Uterus (tissue), 2 donors: ENCODE measurements around the gene ARHGAP9.

Experiments used
- CTCF ChIP-seq, 4 experiments: fragments of 200-600 bp in 2 of 4; fragments of 450-650 bp in 2 of 4; sonication (generic) in 2 of 4; IDR thresholded peaks; one replicate each; pipeline ENCODE4 v1.5.1; 2016 to 2019; ENCODE audit warnings: antibody characterized with exemption in 4 of 4, mild to moderate bottlenecking in 2 of 4, moderate library complexity in 1 of 4
- POLR2A ChIP-seq, 2 donors: fragments of 450-650 bp; IDR thresholded peaks; one replicate each; pipeline ENCODE4 v1.6.1; 2016; ENCODE audit warnings: antibody characterized with exemption in 2 of 2, mild to moderate bottlenecking in 1 of 2, moderate library complexity in 1 of 2

DNA sequence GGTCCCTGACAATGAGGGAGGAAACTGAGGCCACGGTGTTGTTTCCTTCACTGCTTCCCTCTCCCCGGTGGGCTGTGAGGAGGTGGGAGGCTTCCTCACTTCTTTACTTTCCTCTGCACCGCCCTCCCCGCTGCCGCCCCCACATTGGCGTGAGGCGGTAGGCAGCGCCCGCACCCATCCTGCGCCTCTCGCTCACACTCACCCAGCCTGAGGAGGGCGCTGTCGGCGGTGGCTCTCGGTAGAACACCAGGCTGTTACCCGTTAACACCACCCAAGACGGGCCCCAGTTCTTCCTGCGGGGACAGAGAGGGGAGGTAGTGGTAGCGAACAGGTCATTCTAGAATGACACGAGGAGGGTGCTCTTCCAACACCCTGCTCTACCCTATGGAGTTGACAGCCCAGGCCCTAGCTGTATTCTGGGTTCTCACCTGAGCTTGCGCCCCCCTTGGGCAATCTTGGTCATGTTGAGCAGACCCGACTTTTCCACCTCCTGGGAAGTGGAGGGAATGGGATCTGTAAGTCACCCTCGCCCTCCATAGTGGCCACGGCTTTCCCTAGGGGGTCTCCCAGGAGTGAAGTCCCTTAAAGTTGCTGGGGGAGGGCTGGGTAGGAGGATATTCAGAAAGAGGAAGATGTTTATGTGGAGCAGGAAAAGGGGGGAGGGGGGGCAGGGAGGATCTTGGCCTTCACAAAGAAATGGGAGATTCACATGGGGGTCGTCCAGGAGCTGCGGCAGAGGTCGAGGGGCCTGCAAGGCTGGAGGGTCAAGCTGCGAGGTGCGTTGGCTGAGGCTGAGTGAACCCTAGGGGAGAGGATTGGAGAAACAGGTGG lies 3.3 kb downstream of the ARHGAP9 start:
- TF ChIP-seq POLR2A (IDR thresholded peaks at IDR 0.05): no peak
- TF ChIP-seq CTCF (IDR thresholded peaks at IDR 0.05): no peak
